ENCODE measurements around the gene NXPH4.

The NXPH4 gene

DNA sequence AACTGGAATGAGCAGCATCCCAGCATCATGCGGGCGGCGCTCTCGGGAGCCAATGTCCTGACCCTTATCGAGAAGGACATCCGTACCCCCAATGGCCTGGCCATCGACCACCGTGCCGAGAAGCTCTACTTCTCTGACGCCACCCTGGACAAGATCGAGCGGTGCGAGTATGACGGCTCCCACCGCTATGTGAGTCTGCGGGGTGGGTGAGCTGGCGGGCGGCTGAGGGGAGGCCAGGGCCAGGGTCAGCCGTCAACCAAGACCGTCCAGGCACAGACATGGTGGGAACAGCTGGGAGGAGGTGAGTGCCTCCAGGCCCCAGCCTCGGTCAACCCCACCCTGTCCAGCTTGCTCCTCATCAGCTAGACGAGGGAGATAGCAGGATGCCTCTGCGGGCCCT lies 25.8 kb upstream of the NXPH4 start:
- intact Hi-C loops (cut with micrococcal nuclease): loop anchor here (10.0 kb wide), 1 partner anchor 194 kb away; no protein-coding TSS in a partner anchor
- H3K27ac Mint-ChIP-seq: no peak overlapping the region
- H3K27me3 Mint-ChIP-seq: no peaks in the 10 kb centered on the region
- H3K4me1 Mint-ChIP-seq (ENCODE audit: low read depth): no peaks in the 10 kb centered on the region
- H3K4me3 Mint-ChIP-seq: no peak overlapping the region
- peaks cover 100% of the 10 kb centered on the region for H3K36me3 Mint-ChIP-seq (ENCODE audit: low read depth)
- no peaks in the 10 kb centered on the region for H3K9me3 Mint-ChIP-seq

DNA sequence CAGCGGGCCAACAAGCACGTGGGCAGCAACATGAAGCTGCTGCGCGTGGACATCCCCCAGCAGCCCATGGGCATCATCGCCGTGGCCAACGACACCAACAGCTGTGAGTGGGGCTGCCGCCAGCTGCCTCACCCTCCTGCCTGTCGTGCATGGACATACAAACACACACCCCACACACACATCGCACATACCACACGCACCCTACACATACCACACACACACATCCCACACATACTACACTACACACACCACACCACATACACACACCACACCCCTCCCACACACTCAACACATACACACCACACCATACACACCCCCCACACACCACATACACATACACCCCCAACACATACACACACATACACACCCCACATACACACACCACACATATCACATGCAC lies 25.2 kb upstream of the NXPH4 start:
- Mint-ChIP-seq H3K27me3 (no peaks in the 10 kb centered on the region), H3K27ac (no peak overlapping the region), H3K4me3 (no peak overlapping the region), H3K9me3 (no peaks in the 10 kb centered on the region), H3K36me3 (ENCODE audit: low read depth) (peaks cover 100% of the 10 kb centered on the region), H3K4me1 (ENCODE audit: low read depth) (no peaks in the 10 kb centered on the region)
- intact Hi-C loops (cut with micrococcal nuclease): loop anchor here (10.0 kb wide), 1 partner anchor 193 kb away; no protein-coding TSS in a partner anchor

DNA sequence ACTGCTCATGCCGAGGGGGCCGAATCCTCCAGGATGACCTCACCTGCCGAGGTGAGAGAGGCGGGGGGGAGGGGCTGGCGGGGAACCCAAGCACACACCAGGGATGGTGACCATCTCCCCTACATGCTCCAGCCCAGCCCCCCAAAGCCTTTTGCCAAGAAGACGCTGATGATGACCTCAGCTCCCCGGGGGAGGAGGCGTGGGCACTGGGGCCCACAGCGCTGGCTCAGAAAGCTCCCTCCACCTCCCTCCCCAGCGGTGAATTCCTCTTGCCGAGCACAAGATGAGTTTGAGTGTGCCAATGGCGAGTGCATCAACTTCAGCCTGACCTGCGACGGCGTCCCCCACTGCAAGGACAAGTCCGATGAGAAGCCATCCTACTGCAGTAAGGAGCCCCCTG lies 23.7 kb upstream of the NXPH4 start:
- Mint-ChIP-seq H3K4me1 (ENCODE audit: low read depth) (no peaks in the 10 kb centered on the region), H3K27me3 (no peaks in the 10 kb centered on the region), H3K4me3 (no peak overlapping the region), H3K36me3 (ENCODE audit: low read depth) (peaks cover 100% of the 10 kb centered on the region), H3K27ac (no peak overlapping the region), H3K9me3 (no peaks in the 10 kb centered on the region)
- intact Hi-C loops (cut with micrococcal nuclease): loop anchor here (10.0 kb wide), 1 partner anchor 192 kb away; no protein-coding TSS in a partner anchor

DNA sequence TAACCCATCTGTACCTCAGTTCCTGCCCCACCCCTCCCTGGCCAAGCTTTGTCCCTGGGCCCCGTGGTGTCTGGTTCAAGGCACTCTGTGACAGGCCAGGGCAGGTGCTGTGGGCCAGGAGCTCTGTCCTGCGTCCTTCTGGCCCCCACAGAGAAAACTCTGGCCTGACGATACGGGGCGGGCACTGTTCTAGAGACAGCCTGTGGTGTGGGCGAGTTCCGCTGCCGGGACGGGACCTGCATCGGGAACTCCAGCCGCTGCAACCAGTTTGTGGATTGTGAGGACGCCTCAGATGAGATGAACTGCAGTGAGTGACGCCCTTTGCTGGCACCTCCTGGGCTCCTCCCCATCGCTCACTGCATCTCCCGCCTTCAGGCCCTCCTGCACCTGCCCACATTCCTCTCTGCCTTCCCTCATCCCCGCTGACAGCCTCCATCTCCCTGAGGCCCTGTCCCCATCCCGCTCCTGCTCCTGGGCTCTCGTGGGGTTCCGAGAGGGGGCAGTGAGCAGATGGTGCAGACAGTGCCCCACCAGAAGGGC lies 22.8 kb upstream of the NXPH4 start:
- peaks cover 100% of the 10 kb centered on the region for H3K36me3 Mint-ChIP-seq (ENCODE audit: low read depth)
- intact Hi-C loops (cut with micrococcal nuclease): loop anchor here (10.0 kb wide), 1 partner anchor 191 kb away; no protein-coding TSS in a partner anchor
- H3K9me3 Mint-ChIP-seq: no peaks in the 10 kb centered on the region
- no peak overlapping the region for H3K27ac Mint-ChIP-seq
- no peaks in the 10 kb centered on the region for H3K27me3 Mint-ChIP-seq
- no peak overlapping the region for H3K4me3 Mint-ChIP-seq
- H3K4me1 Mint-ChIP-seq (ENCODE audit: low read depth): no peaks in the 10 kb centered on the region

DNA sequence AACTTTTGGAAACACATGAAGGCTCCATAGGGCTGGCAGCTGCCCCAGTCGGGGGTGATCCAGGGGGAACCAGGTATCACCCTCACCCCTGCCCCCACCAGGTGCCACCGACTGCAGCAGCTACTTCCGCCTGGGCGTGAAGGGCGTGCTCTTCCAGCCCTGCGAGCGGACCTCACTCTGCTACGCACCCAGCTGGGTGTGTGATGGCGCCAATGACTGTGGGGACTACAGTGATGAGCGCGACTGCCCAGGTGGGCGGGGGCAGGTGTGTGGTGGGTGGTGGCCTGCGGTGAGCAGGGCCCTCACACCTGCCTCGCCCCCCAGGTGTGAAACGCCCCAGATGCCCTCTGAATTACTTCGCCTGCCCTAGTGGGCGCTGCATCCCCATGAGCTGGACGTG lies 22.3 kb upstream of the NXPH4 start:
- no peaks in the 10 kb centered on the region for H3K9me3 Mint-ChIP-seq
- no peaks in the 10 kb centered on the region for H3K27me3 Mint-ChIP-seq
- no peak overlapping the region for H3K27ac Mint-ChIP-seq
- no peaks in the 10 kb centered on the region for H3K4me1 Mint-ChIP-seq (ENCODE audit: low read depth)
- H3K4me3 Mint-ChIP-seq: no peak overlapping the region
- peaks cover 100% of the 10 kb centered on the region for H3K36me3 Mint-ChIP-seq (ENCODE audit: low read depth)
- intact Hi-C loops (cut with micrococcal nuclease): loop anchor here (10.0 kb wide), 1 partner anchor 191 kb away; no protein-coding TSS in a partner anchor

DNA sequence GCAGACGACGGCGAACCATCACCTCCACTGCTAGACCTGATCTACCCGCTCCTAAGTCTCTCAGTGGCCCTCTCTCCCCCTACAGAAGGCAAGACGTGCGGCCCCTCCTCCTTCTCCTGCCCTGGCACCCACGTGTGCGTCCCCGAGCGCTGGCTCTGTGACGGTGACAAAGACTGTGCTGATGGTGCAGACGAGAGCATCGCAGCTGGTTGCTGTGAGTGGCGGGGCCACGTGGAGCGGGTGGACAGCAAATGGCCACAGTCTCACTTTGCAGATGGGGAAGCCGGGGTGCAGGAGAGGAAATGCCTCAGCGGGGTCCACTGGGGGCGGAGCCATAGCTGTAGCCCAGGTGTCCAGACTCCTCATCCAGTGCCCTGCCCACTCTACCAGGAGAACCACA lies 21.4 kb upstream of the NXPH4 start:
- no peak overlapping the region for H3K27ac Mint-ChIP-seq
- no peaks in the 10 kb centered on the region for H3K4me1 Mint-ChIP-seq (ENCODE audit: low read depth)
- peaks cover 100% of the 10 kb centered on the region for H3K36me3 Mint-ChIP-seq (ENCODE audit: low read depth)
- H3K9me3 Mint-ChIP-seq: no peaks in the 10 kb centered on the region
- H3K27me3 Mint-ChIP-seq: no peaks in the 10 kb centered on the region
- intact Hi-C loops (cut with micrococcal nuclease): loop anchor here (10.0 kb wide), 1 partner anchor 190 kb away; no protein-coding TSS in a partner anchor
- no peak overlapping the region for H3K4me3 Mint-ChIP-seq

DNA sequence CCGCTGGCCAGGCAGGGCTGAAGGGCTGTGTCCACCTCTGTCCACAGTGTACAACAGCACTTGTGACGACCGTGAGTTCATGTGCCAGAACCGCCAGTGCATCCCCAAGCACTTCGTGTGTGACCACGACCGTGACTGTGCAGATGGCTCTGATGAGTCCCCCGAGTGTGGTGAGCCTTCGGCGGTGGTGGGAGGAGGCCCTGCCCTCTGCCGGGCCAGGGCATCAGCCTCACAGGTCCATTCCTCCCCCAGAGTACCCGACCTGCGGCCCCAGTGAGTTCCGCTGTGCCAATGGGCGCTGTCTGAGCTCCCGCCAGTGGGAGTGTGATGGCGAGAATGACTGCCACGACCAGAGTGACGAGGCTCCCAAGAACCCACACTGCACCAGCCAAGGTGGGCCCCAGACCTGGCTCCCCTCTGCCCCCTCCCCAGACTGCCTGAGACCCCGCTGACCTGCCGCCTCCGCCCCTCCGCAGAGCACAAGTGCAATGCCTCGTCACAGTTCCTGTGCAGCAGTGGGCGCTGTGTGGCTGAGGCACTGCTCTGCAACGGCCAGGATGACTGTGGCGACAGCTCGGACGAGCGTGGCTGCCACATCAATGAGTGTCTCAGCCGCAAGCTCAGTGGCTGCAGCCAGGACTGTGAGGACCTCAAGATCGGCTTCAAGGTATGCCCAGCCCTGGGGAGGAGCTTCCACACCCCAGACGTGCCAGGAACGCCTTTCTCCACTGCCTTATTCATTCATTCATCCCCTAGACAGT lies 20.8 kb upstream of the NXPH4 start:
- H3K27ac Mint-ChIP-seq: no peak overlapping the region
- H3K36me3 Mint-ChIP-seq (ENCODE audit: low read depth): peaks cover 100% of the 10 kb centered on the region
- no peaks in the 10 kb centered on the region for H3K9me3 Mint-ChIP-seq
- H3K27me3 Mint-ChIP-seq: no peaks in the 10 kb centered on the region
- no peak overlapping the region for H3K4me3 Mint-ChIP-seq
- no peaks in the 10 kb centered on the region for H3K4me1 Mint-ChIP-seq (ENCODE audit: low read depth)
- intact Hi-C loops (cut with micrococcal nuclease): loop anchor here (10.0 kb wide), 1 partner anchor 189 kb away; no protein-coding TSS in a partner anchor

DNA sequence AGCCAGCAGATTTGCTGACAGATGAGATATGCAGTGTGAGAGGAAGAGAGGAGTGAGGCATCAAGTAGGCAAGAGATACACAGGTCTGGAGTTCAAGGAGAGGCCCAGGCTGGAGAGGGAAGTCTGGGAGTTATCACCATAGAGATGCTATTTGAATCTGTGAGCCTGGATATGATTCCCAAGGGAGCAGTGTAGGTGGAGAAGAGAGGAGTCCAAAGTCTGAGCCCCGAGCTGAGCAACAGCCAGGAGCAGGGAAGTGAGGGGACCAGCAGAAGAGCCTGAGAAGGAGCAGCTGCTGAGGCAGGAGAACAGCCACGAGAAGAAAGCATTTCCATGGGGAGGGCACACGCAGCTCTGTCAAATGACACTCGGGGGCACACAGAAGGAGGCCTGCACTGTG lies 20.2 kb upstream of the NXPH4 start:
- intact Hi-C loops (cut with micrococcal nuclease): loop anchor here (10.0 kb wide), 1 partner anchor 188 kb away; no protein-coding TSS in a partner anchor
- Mint-ChIP-seq H3K27me3 (no peaks in the 10 kb centered on the region), H3K36me3 (ENCODE audit: low read depth) (peaks cover 100% of the 10 kb centered on the region), H3K4me3 (no peak overlapping the region), H3K4me1 (ENCODE audit: low read depth) (no peaks in the 10 kb centered on the region), H3K9me3 (no peaks in the 10 kb centered on the region), H3K27ac (no peak overlapping the region)

DNA sequence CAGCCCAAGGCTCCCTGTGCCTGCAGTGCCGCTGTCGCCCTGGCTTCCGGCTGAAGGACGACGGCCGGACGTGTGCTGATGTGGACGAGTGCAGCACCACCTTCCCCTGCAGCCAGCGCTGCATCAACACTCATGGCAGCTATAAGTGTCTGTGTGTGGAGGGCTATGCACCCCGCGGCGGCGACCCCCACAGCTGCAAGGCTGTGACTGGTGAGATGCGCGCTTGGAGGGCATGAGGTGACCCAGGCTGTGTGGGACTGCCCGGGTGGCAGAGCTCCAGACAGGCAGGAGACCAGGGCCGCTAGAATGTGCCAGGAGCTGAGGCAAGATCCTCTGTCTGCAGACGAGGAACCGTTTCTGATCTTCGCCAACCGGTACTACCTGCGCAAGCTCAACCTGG lies 19.6 kb upstream of the NXPH4 start:
- Mint-ChIP-seq H3K9me3 (no peaks in the 10 kb centered on the region), H3K4me3 (no peak overlapping the region), H3K27ac (no peak overlapping the region), H3K36me3 (ENCODE audit: low read depth) (peaks cover 100% of the 10 kb centered on the region), H3K4me1 (ENCODE audit: low read depth) (no peaks in the 10 kb centered on the region), H3K27me3 (no peaks in the 10 kb centered on the region)
- intact Hi-C loops (cut with micrococcal nuclease): loop anchor here (10.0 kb wide), 1 partner anchor 188 kb away; no protein-coding TSS in a partner anchor

DNA sequence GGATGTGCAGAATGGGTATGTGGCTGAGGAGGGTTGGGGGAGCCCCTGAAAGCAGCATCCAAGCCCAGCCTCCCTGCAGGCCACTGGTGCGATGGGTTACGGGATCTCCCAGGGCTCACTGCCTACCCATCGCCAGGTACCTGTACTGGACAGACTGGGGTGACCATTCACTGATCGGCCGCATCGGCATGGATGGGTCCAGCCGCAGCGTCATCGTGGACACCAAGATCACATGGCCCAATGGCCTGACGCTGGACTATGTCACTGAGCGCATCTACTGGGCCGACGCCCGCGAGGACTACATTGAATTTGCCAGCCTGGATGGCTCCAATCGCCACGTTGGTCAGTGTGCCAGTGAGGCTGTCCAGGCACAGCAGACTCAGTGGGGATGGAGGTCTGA lies 18.3 kb upstream of the NXPH4 start:
- Mint-ChIP-seq H3K27ac (no peak overlapping the region), H3K27me3 (no peaks in the 10 kb centered on the region), H3K9me3 (no peaks in the 10 kb centered on the region), H3K4me1 (ENCODE audit: low read depth) (no peaks in the 10 kb centered on the region), H3K36me3 (ENCODE audit: low read depth) (peaks cover 100% of the 10 kb centered on the region), H3K4me3 (no peak overlapping the region)
- intact Hi-C loops (cut with micrococcal nuclease): loop anchor here (10.0 kb wide), 1 partner anchor 186 kb away; no protein-coding TSS in a partner anchor

DNA sequence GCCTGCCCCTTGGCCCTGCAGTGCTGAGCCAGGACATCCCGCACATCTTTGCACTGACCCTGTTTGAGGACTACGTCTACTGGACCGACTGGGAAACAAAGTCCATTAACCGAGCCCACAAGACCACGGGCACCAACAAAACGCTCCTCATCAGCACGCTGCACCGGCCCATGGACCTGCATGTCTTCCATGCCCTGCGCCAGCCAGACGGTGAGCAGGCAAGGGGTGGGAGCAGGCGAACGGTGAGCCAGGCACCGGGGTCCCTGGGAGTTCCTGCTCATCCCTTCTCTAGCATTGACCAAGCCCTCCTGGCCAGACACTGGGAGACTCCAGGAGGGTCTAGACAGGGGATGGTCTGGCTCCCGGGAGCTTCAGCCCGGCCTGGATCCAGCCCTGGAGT lies 17.4 kb upstream of the NXPH4 start:
- Mint-ChIP-seq H3K4me3 (no peak overlapping the region), H3K9me3 (no peaks in the 10 kb centered on the region), H3K27me3 (no peaks in the 10 kb centered on the region), H3K27ac (no peak overlapping the region), H3K4me1 (ENCODE audit: low read depth) (no peaks in the 10 kb centered on the region), H3K36me3 (ENCODE audit: low read depth) (peaks cover 100% of the 10 kb centered on the region)
- intact Hi-C loops (cut with micrococcal nuclease): loop anchor here (10.0 kb wide), 1 partner anchor 186 kb away; no protein-coding TSS in a partner anchor

DNA sequence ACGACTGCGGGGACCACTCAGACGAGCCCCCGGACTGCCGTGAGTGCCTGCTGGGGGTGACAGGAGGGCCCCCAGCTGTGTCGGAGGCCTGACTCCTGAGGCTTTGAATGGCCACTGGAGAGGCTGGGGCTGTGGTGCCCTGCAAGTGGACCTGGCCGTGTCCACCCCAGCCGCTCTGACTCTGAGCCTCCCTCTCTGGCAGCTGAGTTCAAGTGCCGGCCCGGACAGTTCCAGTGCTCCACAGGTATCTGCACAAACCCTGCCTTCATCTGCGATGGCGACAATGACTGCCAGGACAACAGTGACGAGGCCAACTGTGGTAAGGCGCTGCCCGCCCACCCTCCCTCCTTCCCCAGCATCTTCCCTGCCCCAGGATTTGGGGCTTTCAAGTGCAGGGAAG lies 16.1 kb upstream of the NXPH4 start:
- Mint-ChIP-seq H3K27me3 (no peaks in the 10 kb centered on the region), H3K27ac (no peak overlapping the region), H3K4me3 (no peak overlapping the region), H3K4me1 (ENCODE audit: low read depth) (no peaks in the 10 kb centered on the region), H3K36me3 (ENCODE audit: low read depth) (peaks cover 100% of the 10 kb centered on the region), H3K9me3 (no peaks in the 10 kb centered on the region)
- intact Hi-C loops (cut with micrococcal nuclease): no loop called here

DNA sequence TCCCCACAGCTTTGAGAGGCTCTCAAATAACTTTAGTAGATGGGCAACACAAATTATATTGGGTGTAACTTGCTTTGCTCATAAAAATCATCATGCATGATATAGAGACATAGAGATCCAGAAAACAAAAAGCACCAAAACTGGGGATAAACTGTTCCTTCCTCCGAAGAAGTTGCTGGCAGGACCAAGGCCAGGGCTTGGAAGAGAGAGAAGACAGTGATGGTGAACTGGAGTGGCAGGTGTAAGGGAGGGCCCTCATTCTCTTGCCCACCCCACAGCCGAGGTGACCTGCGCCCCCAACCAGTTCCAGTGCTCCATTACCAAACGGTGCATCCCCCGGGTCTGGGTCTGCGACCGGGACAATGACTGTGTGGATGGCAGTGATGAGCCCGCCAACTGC lies 15.4 kb upstream of the NXPH4 start:
- H3K4me3 Mint-ChIP-seq: no peak overlapping the region
- peaks cover 100% of the 10 kb centered on the region for H3K36me3 Mint-ChIP-seq (ENCODE audit: low read depth)
- H3K27me3 Mint-ChIP-seq: no peaks in the 10 kb centered on the region
- no peaks in the 10 kb centered on the region for H3K9me3 Mint-ChIP-seq
- intact Hi-C loops (cut with micrococcal nuclease): no loop called here
- H3K27ac Mint-ChIP-seq: no peak overlapping the region
- H3K4me1 Mint-ChIP-seq (ENCODE audit: low read depth): no peaks in the 10 kb centered on the region

DNA sequence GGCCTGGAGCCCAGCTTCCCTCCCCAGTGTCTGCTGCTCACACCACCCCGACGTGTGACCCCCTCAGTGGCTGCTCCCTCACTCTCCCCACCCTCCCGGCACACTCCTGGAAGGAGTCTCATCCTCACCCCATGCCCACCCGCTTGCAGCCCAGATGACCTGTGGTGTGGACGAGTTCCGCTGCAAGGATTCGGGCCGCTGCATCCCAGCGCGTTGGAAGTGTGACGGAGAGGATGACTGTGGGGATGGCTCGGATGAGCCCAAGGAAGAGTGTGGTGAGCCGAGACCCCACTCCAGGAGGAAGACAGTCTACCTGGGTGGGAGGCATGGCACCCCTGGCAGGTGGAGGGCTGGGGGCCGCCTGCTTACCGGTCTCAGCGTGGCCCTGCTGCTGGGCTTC lies 15.0 kb upstream of the NXPH4 start:
- Mint-ChIP-seq H3K27me3 (no peaks in the 10 kb centered on the region), H3K27ac (no peak overlapping the region), H3K36me3 (ENCODE audit: low read depth) (peaks cover 100% of the 10 kb centered on the region), H3K9me3 (no peaks in the 10 kb centered on the region), H3K4me1 (ENCODE audit: low read depth) (no peaks in the 10 kb centered on the region), H3K4me3 (no peak overlapping the region)
- intact Hi-C loops (cut with micrococcal nuclease): no loop called here
